Neural progenitor cell (in vitro differentiated cells): ENCODE results near the gene EXOC6B.

Experiments used
- CTCF ChIP-seq: fragments of 200-600 bp; sonication (generic); IDR thresholded peaks from 2 replicates; pipeline ENCODE4 v1.5.1; 2017; ENCODE audit warnings: antibody characterized with exemption, mild to moderate bottlenecking
- EZH2 ChIP-seq: fragments of 200-600 bp; sonication (generic); IDR thresholded peaks from 2 replicates; pipeline ENCODE4 v1.6.1; 2017; ENCODE audit warnings: antibody characterized with exemption, mild to moderate bottlenecking, moderate library complexity

DNA sequence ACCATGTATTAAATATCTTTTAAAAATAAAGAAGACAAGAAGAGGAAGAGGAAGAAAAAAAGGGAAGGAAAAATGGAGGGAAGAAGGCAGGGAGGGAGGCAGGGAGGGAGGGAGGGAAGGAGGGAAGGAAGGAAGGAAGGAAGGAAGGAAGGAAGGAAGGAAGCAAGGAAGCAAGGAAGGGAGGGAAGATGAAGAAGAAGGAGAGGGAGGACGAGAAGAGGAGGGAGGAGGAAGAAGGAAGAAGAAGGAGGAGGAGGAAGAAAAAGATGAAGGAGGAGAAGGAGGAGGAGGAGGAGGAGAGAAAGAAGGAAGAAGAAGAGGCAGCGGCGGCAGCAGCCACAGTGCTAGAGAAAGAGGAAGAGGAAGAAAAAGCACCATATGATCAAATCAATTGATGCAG, 189.6 kb downstream of the EXOC6B start:
- TF ChIP-seq CTCF: no peak
- TF ChIP-seq EZH2: no peak
